Common myeloid progenitor, CD34-positive (primary cell): ENCODE data around the gene BNC2.
A peak's percentile ranks its signal among the peaks of the same experiment; 100 is the strongest.

Experiments used
- CTCF ChIA-PET: fragments of 350-600 bp; sonication (Branson Sonifier 250); formaldehyde crosslinking; loops from one replicate; lab custom pipeline; 2021; ENCODE audit warnings: antibody characterized with exemption; lab: Charles Lee
- POLR2A ChIA-PET: fragments of 350-600 bp; sonication (Branson Sonifier 250); formaldehyde crosslinking; loops from one replicate; lab custom pipeline; 2021; ENCODE audit warnings: antibody characterized with exemption; lab: Charles Lee
- DNase-seq, 3 donors: peaks; one replicate each; pipeline versions ENCODE4 v3.0.0 to v3.0.0-alpha.2; 2013
- H3K27ac ChIP-seq, 2 experiments: 1 replicate in 1 of 2; 2 replicates in 1 of 2; pipeline ENCODE4 v1.7.0; 2013; ENCODE audit warnings: inconsistent platforms in 2 of 2, low read length in 2 of 2, mild to moderate bottlenecking in 2 of 2, low read depth in 1 of 2, moderate library complexity in 1 of 2; ENCODE audit not compliant: severe bottlenecking in 2 of 2, insufficient read depth in 1 of 2, poor library complexity in 1 of 2
- H3K27me3 ChIP-seq, 5 experiments: replicated peaks in 2 of 5; 1 replicate in 3 of 5; 2 replicates in 2 of 5; pipeline versions ENCODE4 v1.6.1 to v1.7.0; 2013; ENCODE audit warnings: low read length in 4 of 5, mild to moderate bottlenecking in 2 of 5, moderate library complexity in 2 of 5, inconsistent platforms in 1 of 5; ENCODE audit not compliant: insufficient read depth in 5 of 5, control insufficient read depth in 4 of 5
- H3K36me3 ChIP-seq, 4 experiments: 1 replicate in 2 of 4; 2 replicates in 2 of 4; pipeline versions ENCODE4 v1.6.1 to v1.7.0; 2013; ENCODE audit warnings: low read length in 3 of 4, control low read depth in 1 of 4, mild to moderate bottlenecking in 1 of 4; ENCODE audit not compliant: control insufficient read depth in 4 of 4, insufficient read depth in 4 of 4
- H3K4me1 ChIP-seq, 4 experiments: 1 replicate in 3 of 4; 2 replicates in 1 of 4; pipeline versions ENCODE4 v1.6.1 to v1.7.1; 2013; ENCODE audit warnings: low read length in 3 of 4, mild to moderate bottlenecking in 3 of 4, control low read depth in 1 of 4, inconsistent platforms in 1 of 4, moderate library complexity in 1 of 4; ENCODE audit not compliant: control insufficient read depth in 4 of 4, insufficient read depth in 4 of 4; ENCODE audit errors: control extremely low read depth in 1 of 4
- H3K4me3 ChIP-seq, 7 experiments: 1 replicate in 4 of 7; 2 replicates in 3 of 7; pipeline versions ENCODE4 v1.5.1 to v1.7.0; 2013; ENCODE audit warnings: mild to moderate bottlenecking in 7 of 7, low read length in 6 of 7, moderate library complexity in 6 of 7, inconsistent platforms in 2 of 7, low read depth in 2 of 7, control low read depth in 1 of 7; ENCODE audit not compliant: insufficient read depth in 4 of 7, control insufficient read depth in 1 of 7; ENCODE audit errors: extremely low read depth in 1 of 7
- H3K9me3 ChIP-seq, 5 experiments: 1 replicate in 4 of 5; 2 replicates in 1 of 5; pipeline versions ENCODE4 v1.6.1 to v1.7.1; 2013; ENCODE audit warnings: low read length in 4 of 5, mild to moderate bottlenecking in 2 of 5, inconsistent platforms in 1 of 5, low read depth in 1 of 5, moderate library complexity in 1 of 5; ENCODE audit not compliant: control insufficient read depth in 4 of 5, insufficient read depth in 2 of 5; ENCODE audit errors: control extremely low read depth in 1 of 5
- WGBS: methylation state at CpG from one replicate; pipeline ENCODE4 v1.1.5; 2013; ENCODE audit not compliant: insufficient coverage; 5-methylcytosine and 5-hydroxymethylcytosine counted together

Gene BNC2

GRCh38 chr9:16825971-16826625, 44.4 kb downstream of the BNC2 start:
- 100% methylated on average over 2 of the region's 5 CpGs for WGBS
- Histone ChIP-seq H3K36me3 (no peaks in the 10 kb centered on the region), H3K9me3 (no peaks in the 10 kb centered on the region), H3K27me3 (peaks cover 2 to 54% (median 16%) of the 10 kb centered on the region in 5 experiments), H3K4me3 (no peak overlapping the region), H3K4me1 (peaks cover 0 to 4% (median 0%) of the 10 kb centered on the region in 4 experiments), H3K27ac (no peak overlapping the region)
- no peak for DNase-seq
- POLR2A ChIA-PET = interaction anchor here (0.6 kb wide), 1 partner anchor 102 kb away, joined by 4 read pairs; no protein-coding TSS in a partner anchor
- CTCF ChIA-PET = interaction anchor here (0.6 to 0.9 kb wide), 2 partner anchors 17 to 1691 kb away, joined by 3 read pairs; no protein-coding TSS in a partner anchor

GRCh38 chr9:16825331-16825725, 45.1 kb downstream of the BNC2 start:
- no peak overlapping the region for H3K4me3 ChIP-seq

GRCh38 chr9:16824545-16825330, 45.7 kb downstream of the BNC2 start:
- Histone ChIP-seq H3K4me1 (peaks cover 0 to 4% (median 0%) of the 10 kb centered on the region in 4 experiments), H3K27me3 (peaks cover 2 to 43% (median 10%) of the 10 kb centered on the region in 5 experiments), H3K9me3 (no peaks in the 10 kb centered on the region), H3K36me3 (no peaks in the 10 kb centered on the region), H3K4me3 (no peak overlapping the region), H3K27ac (no peak overlapping the region)
- DNase-seq = peak in 2 of 3 donors; percentile 17 to 42
- 75% methylated on average over 4 of the region's 8 CpGs for WGBS
- CTCF ChIA-PET = no interaction called here
- POLR2A ChIA-PET = no interaction called here

More at GRCh38 chr9:16825331-16825725, 45.1 kb downstream of the BNC2 start:
- POLR2A ChIA-PET = no interaction called here
- no peak overlapping the region for H3K27ac ChIP-seq
- H3K9me3 ChIP-seq = no peaks in the 10 kb centered on the region
- no peaks in the 10 kb centered on the region for H3K36me3 ChIP-seq
- CTCF ChIA-PET = no interaction called here
- no peak for DNase-seq
- H3K27me3 ChIP-seq = peaks cover 2 to 47% (median 12%) of the 10 kb centered on the region in 5 experiments
- peaks cover 0 to 4% (median 0%) of the 10 kb centered on the region in 4 experiments for H3K4me1 ChIP-seq

- CTCF ChIA-PET = interaction anchor here (0.6 kb wide), 1 partner anchor 27 kb away, joined by 3 read pairs; no protein-coding TSS in a partner anchor
- Histone ChIP-seq H3K4me3 (no peak overlapping the region), H3K27me3 (peaks cover 2 to 35% (median 7%) of the 10 kb centered on the region in 5 experiments), H3K36me3 (no peaks in the 10 kb centered on the region), H3K4me1 (peaks cover 0 to 1% (median 0%) of the 10 kb centered on the region in 4 experiments), H3K9me3 (no peaks in the 10 kb centered on the region), H3K27ac (no peak overlapping the region)
- POLR2A ChIA-PET = no interaction called here
- WGBS = no CpG with 5 or more reads among the region's 2 CpGs
- no peak for DNase-seq
Observed at GRCh38 chr9:16823906-16824305, 46.6 kb downstream of the BNC2 start.

GRCh38 chr9:16821344-16821743, 49.1 kb downstream of the BNC2 start:
- H3K4me1 ChIP-seq = no peaks in the 10 kb centered on the region
- no peak for DNase-seq
- WGBS = no CpG with 5 or more reads among the region's 1 CpG
- ChIA-PET CTCF (interaction anchor here (1.1 kb wide), 1 partner anchor 12 kb away, joined by 4 read pairs; no protein-coding TSS in a partner anchor), POLR2A (no interaction called here)
- peaks cover 0 to 9% (median 3%) of the 10 kb centered on the region in 5 experiments for H3K27me3 ChIP-seq
- no peaks in the 10 kb centered on the region for H3K9me3 ChIP-seq
- H3K4me3 ChIP-seq = no peak overlapping the region
- no peak overlapping the region for H3K27ac ChIP-seq
- H3K36me3 ChIP-seq = no peaks in the 10 kb centered on the region

- no peaks in the 10 kb centered on the region for H3K36me3 ChIP-seq
- DNase-seq = no peak
- ChIA-PET POLR2A (no interaction called here), CTCF (no interaction called here)
- H3K27me3 ChIP-seq = no peaks in the 10 kb centered on the region
- 100% methylated on average over 1 of the region's 2 CpGs for WGBS
- H3K9me3 ChIP-seq = no peaks in the 10 kb centered on the region
- H3K4me3 ChIP-seq = no peak overlapping the region
- no peak overlapping the region for H3K27ac ChIP-seq
- H3K4me1 ChIP-seq = no peaks in the 10 kb centered on the region
Observed at GRCh38 chr9:16817514-16817913, 53.0 kb downstream of the BNC2 start.

GRCh38 chr9:16817002-16817401, 53.5 kb downstream of the BNC2 start:
- H3K4me3 ChIP-seq = no peak overlapping the region
- ChIA-PET CTCF (no interaction called here), POLR2A (no interaction called here)
- H3K27ac ChIP-seq = no peak overlapping the region
- no CpG with 5 or more reads among the region's 2 CpGs for WGBS
- H3K9me3 ChIP-seq = no peaks in the 10 kb centered on the region
- no peaks in the 10 kb centered on the region for H3K4me1 ChIP-seq
- H3K27me3 ChIP-seq = no peaks in the 10 kb centered on the region
- DNase-seq = no peak
- no peaks in the 10 kb centered on the region for H3K36me3 ChIP-seq
